Esophagus squamous epithelium (tissue), 5 donors: ENCODE data around the gene TMEM121. TPM values are rescaled to one million over a fixed set of nuclear protein-coding genes. Genes with fewer than 3 reads are reported as not detected.

ENCODE experiments used
- DNase-seq: peaks from one replicate; lab custom pipeline; 2025; lab: John Stamatoyannopoulos, UW
- H3K27ac ChIP-seq, 4 donors: fragments of 200-600 bp; sonication (generic); one replicate each; pipeline ENCODE4 v1.5.1; 2016 to 2019; ENCODE audit warnings: mild to moderate bottlenecking in 1 of 4
- H3K27me3 ChIP-seq, 4 donors: fragments of 200-600 bp; sonication (generic); 1 replicate in 3 of 4; 2 replicates in 1 of 4; pipeline versions ENCODE4 v1.5.1 to v1.6.0; 2017 to 2021; ENCODE audit warnings: antibody characterized with exemption in 1 of 4
- H3K36me3 ChIP-seq, 3 donors: fragments of 200-600 bp; sonication (generic); one replicate each; pipeline ENCODE4 v1.5.1; 2016 to 2019
- H3K4me1 ChIP-seq, 3 donors: fragments of 200-600 bp; sonication (generic); one replicate each; pipeline ENCODE4 v1.5.1; 2017 to 2019
- H3K4me3 ChIP-seq, 4 donors: fragments of 200-600 bp; sonication (generic); 1 replicate in 3 of 4; 2 replicates in 1 of 4; pipeline ENCODE4 v1.5.1; 2016 to 2019; ENCODE audit warnings: mild to moderate bottlenecking in 2 of 4, moderate library complexity in 1 of 4
- H3K9me3 ChIP-seq, 3 donors: fragments of 200-600 bp; sonication (generic); one replicate each; pipeline ENCODE4 v1.5.1; 2016 to 2019
- POLR2A ChIP-seq, 4 donors: fragments of 450-650 bp; IDR thresholded peaks; one replicate each; pipeline ENCODE4 v1.6.1; 2017; ENCODE audit warnings: antibody characterized with exemption in 4 of 4, mild to moderate bottlenecking in 4 of 4, moderate library complexity in 3 of 4
- WGBS, 2 donors: methylation state at CpG; one replicate each; pipeline ENCODE4 v1.1.5; 2018; 5-methylcytosine and 5-hydroxymethylcytosine counted together
- intact Hi-C: fragments of 100-400 bp; cut with DNase I; formaldehyde crosslinking; loops from one replicate; pipeline ENCODE4 v1.15.0; 2022
- total RNA-seq, 4 donors: library from RNA; depleted of rRNA; stranded (reverse); fragments of >200 nt; gene quantifications; one replicate each; pipeline ENCODE4 v1.1.0, GENCODE V29; 2016
- TF ChIP-seq, protein P1 (sequence below), 6 experiments: fragments of 450-650 bp in 4 of 6; fragments of 200-600 bp in 2 of 6; sonication (generic) in 2 of 6; IDR thresholded peaks; one replicate each; pipeline ENCODE4 v1.5.1; 2016 to 2019; ENCODE audit warnings: antibody characterized with exemption in 6 of 6, mild to moderate bottlenecking in 4 of 6, moderate library complexity in 4 of 6
- donor health status: DM: yes; HTN: yes; CAD: no.

The TMEM121 gene
- total RNA-seq, 4 donors from 2014 or later = 0.61 to 2.1 (median 1.6) TPM

DNA sequence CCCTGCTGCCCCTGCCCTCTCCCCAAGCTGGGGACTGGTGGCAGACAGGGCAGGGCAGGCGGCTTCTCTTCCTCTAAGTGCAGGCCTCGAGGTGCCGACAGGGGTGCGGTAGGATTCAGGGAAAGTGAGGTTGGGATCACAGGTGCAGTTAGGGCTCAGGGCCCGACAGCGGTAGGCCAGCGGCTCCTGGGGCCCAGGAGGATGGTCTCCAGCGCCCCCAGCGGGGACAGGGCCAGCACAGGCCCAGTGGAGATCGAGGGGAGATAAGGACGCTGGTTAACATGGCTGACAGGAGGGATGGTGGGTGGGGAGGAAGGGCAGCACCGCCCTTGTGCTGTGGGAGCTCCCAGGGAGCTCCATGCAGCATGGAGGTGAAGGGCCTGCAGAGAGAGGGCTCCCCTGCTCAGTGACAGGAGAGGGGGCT is 40.6 kb upstream of the TMEM121 start:
- TF ChIP-seq, protein P1, sequence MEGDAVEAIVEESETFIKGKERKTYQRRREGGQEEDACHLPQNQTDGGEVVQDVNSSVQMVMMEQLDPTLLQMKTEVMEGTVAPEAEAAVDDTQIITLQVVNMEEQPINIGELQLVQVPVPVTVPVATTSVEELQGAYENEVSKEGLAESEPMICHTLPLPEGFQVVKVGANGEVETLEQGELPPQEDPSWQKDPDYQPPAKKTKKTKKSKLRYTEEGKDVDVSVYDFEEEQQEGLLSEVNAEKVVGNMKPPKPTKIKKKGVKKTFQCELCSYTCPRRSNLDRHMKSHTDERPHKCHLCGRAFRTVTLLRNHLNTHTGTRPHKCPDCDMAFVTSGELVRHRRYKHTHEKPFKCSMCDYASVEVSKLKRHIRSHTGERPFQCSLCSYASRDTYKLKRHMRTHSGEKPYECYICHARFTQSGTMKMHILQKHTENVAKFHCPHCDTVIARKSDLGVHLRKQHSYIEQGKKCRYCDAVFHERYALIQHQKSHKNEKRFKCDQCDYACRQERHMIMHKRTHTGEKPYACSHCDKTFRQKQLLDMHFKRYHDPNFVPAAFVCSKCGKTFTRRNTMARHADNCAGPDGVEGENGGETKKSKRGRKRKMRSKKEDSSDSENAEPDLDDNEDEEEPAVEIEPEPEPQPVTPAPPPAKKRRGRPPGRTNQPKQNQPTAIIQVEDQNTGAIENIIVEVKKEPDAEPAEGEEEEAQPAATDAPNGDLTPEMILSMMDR (IDR thresholded peaks at IDR 0.05) = no peak
- TF ChIP-seq POLR2A (IDR thresholded peaks at IDR 0.05) = no peak

DNA sequence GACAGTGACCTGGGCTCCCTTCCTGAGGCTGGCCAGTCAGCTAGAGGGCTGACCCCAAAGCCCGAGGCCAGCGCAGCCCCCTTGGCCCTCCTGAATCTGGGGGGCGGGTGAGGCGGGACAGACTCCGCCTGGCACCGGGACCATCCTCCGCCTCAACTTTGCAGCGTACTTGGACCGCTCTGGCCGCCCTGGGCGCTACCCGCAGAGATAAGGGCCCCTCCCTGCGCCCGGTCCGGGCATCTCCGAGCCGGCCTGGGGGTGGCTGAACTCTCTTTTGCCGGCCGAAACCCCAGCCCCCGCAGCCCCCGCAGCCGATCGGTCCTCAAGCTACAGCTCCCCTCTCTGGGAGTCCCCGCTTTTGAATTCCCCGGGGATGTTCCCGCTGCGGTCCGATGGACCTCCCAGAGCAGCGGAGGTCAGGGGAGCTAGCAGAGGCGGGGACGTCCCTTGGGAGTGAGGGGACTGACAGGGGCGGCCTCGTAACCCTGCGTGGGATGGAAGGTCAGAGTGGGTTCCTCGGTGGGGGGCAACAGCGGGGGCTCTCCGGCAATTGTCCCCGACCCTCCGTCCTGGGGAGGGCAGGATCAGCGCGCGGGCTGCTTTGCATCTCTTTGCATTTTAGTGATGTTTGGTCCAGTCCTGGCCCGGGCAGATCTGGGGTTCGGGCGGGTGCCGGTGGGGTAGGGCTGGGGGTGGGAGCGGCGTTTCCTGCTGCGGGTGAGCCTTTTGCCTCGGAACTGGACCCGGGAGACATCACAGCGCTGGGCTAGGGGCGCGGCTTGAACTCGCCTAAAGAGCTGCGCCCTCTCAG is 40.0 kb upstream of the TMEM121 start, which contains the start of gene CRIP1:
CRIP1 (plus strand) TSS at position 724 of the 811 bp plus-strand sequence. CDS start 374 bp downstream, outside the sequence.
- peaks cover 0 to 23% (median 0%) of the 10 kb centered on the region in 4 donors for H3K27me3 ChIP-seq
- no peak for DNase-seq
- peaks cover 77 to 91% (median 86%) of the 10 kb centered on the region in 3 donors for H3K4me1 ChIP-seq
- no peaks in the 10 kb centered on the region for H3K36me3 ChIP-seq
- H3K27ac ChIP-seq = peak within 1 kb of the TSS; percentile 90 to 99 (median 94)
- intact Hi-C loops = loop anchor here (10.0 kb wide), 1 partner anchor 112 kb away; no protein-coding TSS in a partner anchor
- no peaks in the 10 kb centered on the region for H3K9me3 ChIP-seq
- TF ChIP-seq, protein P1 (IDR thresholded peaks at IDR 0.05) = no peak
- TF ChIP-seq POLR2A (IDR thresholded peaks at IDR 0.05) = no peak
- H3K4me3 ChIP-seq = peak within 1 kb of the TSS; percentile 37 to 86 (median 78)
- WGBS, 2 donors = 29% methylated on average over 5 of the region's 56 CpGs; no CpG with 5 or more reads in 1 of the 2 donors

More for the DNA sequence above, 40.6 kb upstream of the TMEM121 start:
- DNase-seq = no peak
- intact Hi-C loops = loop anchor here (10.0 kb wide), 1 partner anchor 111 kb away; no protein-coding TSS in a partner anchor
- Histone ChIP-seq H3K27me3 (peaks cover 0 to 23% (median 0%) of the 10 kb centered on the region in 4 donors), H3K4me3 (peak overlapping the region in 2 of 4 donors; percentile 83 to 86), H3K4me1 (peaks cover 83 to 96% (median 90%) of the 10 kb centered on the region in 3 donors), H3K36me3 (no peaks in the 10 kb centered on the region), H3K27ac (peak overlapping the region; percentile 90 to 99 (median 94)), H3K9me3 (no peaks in the 10 kb centered on the region)
- 40% methylated on average over 1 of the region's 12 CpGs; no CpG with 5 or more reads in 1 of the 2 donors for WGBS, 2 donors

DNA sequence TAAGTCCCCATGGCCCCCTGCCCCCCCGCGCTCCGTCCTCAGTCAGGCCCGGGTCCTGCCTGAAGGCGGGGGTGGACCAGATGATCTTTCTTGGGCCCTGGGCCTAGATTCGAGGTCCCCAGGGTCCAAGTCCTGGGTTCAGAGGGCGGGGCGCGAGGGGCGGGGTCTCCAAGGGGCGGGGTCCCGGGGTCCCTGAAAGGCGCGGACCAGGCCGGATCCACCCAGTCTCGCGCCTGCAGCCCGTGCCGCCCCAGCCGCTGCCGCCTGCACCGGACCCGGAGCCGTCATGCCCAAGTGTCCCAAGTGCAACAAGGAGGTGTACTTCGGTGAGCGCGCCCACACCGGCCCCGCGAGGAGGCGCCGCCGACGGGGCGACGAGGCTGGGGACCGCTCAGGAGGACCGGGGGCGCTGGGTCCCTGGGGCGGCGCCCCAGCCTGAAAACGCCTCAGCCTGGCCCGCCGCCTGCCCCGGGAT is 39.4 kb upstream of the TMEM121 start:
- Histone ChIP-seq H3K4me1 (peaks cover 75 to 91% (median 86%) of the 10 kb centered on the region in 3 donors), H3K4me3 (peak overlapping the region; percentile 37 to 86 (median 78)), H3K27ac (peak overlapping the region; percentile 90 to 99 (median 94)), H3K9me3 (no peaks in the 10 kb centered on the region), H3K27me3 (peaks cover 0 to 23% (median 0%) of the 10 kb centered on the region in 4 donors), H3K36me3 (no peaks in the 10 kb centered on the region)
- intact Hi-C loops = loop anchor here (10.0 kb wide), 1 partner anchor 112 kb away; no protein-coding TSS in a partner anchor
- no peak for DNase-seq
- TF ChIP-seq, protein P1 (IDR thresholded peaks at IDR 0.05) = no peak
- peak in 2 of 4 donors; percentile 38 to 56 for TF ChIP-seq POLR2A (IDR thresholded peaks at IDR 0.05)
- WGBS, 2 donors = 0% methylated on average over 1 of the region's 45 CpGs; no CpG with 5 or more reads in 1 of the 2 donors

DNA sequence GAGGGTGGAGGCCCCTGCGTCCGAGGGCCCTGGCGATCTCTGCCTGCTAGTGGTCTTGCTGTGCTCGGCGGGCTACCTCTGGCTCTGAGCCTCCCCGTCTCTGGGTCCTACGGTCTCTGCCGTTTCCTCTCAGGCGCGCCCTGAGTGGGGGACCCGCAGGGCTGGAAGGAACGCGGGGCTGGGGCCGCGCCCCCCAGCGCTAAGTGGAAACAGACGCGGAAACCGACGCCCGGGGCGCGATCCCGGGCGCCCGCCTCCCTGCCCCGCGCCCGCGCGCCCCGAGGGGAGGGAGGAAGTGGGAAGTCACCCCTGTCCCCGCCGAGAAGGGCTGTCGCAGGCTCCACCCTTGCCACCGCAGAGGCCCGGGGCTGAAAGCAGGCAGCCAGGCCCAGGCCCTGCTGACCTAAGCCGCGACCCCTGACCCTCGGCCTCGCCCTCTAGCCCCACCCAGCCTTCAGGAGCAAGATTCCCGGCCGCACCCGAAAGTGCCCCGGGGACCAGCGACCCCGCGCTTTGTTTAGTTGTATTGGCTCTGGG is 38.9 kb upstream of the TMEM121 start:
- Histone ChIP-seq H3K4me3 (peak overlapping the region; percentile 37 to 86 (median 78)), H3K36me3 (no peaks in the 10 kb centered on the region), H3K27ac (peak overlapping the region; percentile 90 to 99 (median 94)), H3K4me1 (peaks cover 70 to 91% (median 81%) of the 10 kb centered on the region in 3 donors), H3K9me3 (no peaks in the 10 kb centered on the region), H3K27me3 (peaks cover 0 to 23% (median 0%) of the 10 kb centered on the region in 4 donors)
- WGBS, 2 donors = 0% methylated on average over 2 of the region's 48 CpGs; no CpG with 5 or more reads in 1 of the 2 donors
- DNase-seq = no peak
- TF ChIP-seq, protein P1 (IDR thresholded peaks at IDR 0.05) = no peak
- TF ChIP-seq POLR2A (IDR thresholded peaks at IDR 0.05) = peak in 1 of 4 donors; percentile 8
- intact Hi-C loops = loop anchor here (10.0 kb wide), 1 partner anchor 113 kb away; no protein-coding TSS in a partner anchor
